NCI-H226 (cell line): Measurements from ENCODE around the gene POLR2E.

Experiments
- DNase-seq: peaks from one replicate; pipeline ENCODE4 v3.0.0-alpha.2; 2015

The POLR2E gene

GRCh38 chr19:1093330-1093729 lies 1.8 kb downstream of the POLR2E start:
- DNase-seq = no peak

DNA sequence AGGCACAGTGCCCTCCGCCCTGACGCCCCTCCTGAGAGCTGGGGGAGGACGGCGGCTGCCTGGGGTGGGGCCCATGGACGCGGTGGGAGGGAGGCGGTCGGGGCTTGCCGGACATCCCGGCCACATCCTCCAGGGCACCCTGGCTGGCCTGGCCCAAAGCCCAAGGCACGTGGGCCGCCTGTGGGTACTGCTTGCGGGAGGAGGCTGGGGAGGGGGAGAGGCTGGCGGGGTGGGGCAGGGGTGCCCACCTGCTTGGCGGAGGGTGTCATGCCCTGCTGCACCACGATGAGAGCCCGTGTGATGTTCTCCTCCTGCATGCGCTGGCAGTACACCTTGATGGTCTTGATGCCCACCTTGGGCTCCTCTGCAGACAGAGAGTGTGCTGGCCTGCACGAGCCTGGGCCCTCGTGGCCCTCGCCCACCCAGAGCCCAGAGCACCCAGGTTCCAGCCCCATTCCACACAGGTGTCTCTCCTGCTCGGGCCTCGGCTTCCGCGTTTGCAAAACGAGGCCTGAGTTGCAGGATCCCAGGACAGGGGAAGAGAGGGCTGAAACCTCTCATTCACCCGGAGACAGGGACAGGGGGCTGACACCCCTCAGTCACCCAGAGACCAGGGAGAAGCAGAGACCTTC lies 3.5 kb downstream of the POLR2E start:
- no peak for DNase-seq

GRCh38 chr19:1090731-1091543 lies 4.2 kb downstream of the POLR2E start:
- no peak for DNase-seq

DNA sequence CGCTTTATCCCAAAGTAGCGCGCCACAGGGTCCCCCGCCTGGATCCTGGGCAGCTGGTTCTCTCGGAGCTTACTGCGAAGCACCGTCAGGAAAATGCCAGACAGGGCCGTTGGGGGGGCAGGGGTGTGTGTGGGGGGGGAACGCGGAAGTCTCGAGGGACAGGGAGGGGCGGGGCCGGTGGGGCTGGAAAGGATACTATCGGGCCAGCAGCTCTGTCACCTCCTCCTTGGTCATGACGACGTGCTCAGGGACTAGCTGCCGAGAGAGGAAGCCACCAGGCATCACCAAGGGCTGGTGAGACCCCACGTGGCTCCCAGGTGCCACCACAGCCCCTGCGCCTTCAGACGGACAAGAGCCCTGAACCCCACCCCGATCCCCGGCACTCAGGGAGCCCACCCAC lies 5.3 kb downstream of the POLR2E start:
- DNase-seq = no peak

GRCh38 chr19:1089126-1089771 lies 5.9 kb downstream of the POLR2E start:
- DNase-seq = no peak

DNA sequence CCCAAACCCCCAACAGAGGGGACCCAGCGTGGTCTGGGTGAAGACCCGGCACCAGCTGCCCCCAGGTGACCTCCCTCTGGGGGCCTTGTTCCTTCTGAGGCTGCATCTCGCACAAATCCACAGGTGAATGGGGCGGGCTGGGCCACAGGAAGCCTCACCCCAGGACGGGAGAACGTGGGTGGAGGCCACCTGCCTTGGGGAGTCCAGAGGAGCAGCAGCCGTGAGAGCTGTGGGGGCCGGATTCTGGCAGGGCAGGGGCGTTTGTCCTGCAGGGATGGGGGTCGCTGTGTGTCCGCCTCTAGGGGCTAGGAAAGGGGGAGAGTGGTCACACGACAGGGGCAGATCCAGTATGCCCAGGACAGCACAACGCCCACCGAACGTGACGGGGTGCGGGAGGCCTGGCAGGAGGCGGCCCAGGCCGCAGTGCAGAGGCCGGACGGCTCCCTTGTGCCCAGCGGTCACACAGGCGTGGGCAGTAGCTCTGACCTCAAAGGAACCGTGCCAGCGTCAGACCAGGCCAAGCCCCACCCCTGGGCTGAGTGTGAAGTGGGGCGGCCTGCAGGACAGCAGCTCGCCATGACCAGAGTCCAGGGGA lies 6.7 kb downstream of the POLR2E start:
- no peak for DNase-seq

DNA sequence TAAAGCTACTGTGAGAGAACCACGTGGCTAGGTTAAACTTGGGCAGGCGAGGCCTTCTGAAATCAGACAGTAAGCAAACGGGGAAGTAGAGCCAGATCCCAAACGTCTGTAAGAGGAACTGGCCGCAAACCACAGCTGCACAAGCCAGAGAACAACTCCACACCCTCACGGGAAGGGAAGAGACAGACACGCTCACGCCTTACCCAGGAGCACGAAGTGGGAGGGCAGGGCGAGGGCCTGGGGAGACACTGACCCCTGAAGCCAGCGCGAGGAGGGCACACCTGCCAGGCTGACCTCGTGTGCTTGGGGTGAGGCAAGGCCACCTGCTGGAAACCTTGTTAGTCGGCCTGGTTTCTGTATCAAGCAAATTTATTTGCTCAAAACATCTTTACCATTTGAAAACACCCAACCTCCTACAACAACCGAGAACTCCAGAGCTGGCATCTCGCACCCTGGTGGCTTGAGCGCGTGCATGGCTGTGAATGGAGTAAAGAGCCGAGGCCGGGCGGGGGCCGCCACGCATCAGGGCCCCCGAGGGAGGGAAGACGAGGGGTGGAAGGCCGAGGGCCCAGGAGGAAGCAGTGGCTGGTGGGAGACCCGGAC lies 7.3 kb downstream of the POLR2E start:
- no peak for DNase-seq

DNA sequence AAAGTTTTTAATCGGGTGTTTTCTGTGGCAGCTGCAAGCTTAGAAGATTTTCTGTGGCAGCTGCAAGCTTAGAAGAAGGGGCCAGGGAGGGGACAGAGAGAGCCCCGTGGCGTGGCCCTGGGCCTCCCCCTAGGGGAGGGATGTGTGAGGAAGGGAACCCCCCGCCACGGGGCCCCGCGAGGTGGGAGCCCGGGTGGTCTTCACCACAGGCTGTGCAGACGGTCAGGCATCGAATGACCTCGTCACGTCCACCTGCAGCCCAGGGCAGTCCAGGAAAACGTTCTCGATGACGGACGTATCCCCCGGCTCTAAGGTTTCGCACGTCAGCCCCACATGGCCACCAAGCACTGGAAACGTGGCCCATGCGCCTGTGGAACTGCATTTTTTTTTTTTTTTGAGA lies 8.6 kb downstream of the POLR2E start:
- no peak for DNase-seq

GRCh38 chr19:1085676-1086442 lies 9.3 kb downstream of the POLR2E start:
- no peak for DNase-seq

DNA sequence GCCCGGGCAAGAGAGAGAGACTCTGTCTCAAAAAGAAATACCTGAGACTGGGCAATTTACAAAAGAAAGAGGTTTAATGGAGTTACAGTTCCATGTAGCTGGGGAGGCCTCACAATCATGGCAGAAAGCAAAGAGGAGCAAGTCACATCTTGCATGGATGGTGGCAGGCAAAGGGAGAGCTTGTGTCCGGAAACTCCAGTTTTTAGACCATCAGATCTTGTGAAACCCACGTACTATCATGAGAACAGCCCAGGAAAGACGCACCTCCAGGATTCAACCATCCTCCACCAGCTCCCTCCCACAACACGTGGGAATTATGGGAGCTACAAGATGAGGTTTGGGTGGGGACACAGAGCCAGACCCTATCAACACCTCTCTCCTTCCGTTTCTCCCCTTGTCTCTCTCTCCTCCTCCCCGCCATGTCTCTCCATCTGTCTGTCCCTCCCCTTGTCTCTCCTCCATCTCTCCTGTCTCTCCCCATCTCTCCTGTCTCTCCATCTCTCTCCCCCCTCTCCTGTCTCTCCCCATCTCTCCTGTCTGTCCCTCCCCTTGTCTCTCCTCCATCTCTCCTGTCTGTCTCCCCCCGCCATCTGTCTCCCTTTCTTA lies 10.0 kb downstream of the POLR2E start:
- DNase-seq = no peak

GRCh38 chr19:1084024-1084868 lies 10.9 kb downstream of the POLR2E start:
- no peak for DNase-seq

DNA sequence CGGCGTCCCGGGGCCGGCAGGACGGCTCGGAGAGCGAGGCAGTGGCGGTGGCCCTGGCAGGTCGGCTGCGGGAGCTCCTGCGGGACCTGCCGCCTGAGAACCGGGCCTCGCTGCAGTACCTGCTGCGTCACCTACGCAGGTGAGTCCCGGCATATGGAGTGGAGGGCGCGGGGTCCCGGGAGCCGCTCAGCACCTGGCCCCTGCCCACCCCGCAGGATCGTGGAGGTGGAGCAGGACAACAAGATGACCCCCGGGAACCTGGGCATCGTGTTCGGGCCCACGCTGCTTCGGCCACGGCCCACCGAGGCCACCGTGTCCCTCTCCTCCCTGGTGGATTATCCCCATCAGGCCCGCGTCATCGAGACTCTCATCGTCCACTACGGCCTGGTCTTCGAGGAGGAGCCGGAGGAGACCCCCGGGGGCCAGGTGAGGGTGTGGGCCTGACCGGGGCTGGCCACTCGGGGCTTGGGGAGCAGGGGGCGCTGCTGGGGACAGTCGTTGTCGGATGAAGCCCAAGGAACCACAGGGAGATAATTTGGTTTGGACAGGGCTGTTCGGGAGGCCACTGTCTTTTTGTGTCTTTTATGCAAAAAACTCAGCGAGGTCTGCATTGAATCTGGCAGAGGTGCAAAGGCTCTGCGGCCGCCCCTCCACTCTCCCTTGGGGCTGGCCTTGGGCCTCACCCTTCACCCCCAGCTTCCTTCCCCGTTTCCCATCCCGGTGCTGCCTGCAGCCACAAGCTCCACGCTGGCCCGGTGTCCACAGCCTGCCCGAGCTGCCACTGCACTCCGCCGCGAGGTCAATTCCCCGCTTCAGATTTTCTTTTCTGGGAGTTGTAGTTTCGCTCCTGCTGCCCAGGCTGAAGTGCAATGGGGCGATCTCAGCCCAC lies 12.0 kb downstream of the POLR2E start:
- DNase-seq = no peak

- DNase-seq = peak; percentile 66
Measured at GRCh38 chr19:1082165-1082927, 12.8 kb downstream of the POLR2E start.

DNA sequence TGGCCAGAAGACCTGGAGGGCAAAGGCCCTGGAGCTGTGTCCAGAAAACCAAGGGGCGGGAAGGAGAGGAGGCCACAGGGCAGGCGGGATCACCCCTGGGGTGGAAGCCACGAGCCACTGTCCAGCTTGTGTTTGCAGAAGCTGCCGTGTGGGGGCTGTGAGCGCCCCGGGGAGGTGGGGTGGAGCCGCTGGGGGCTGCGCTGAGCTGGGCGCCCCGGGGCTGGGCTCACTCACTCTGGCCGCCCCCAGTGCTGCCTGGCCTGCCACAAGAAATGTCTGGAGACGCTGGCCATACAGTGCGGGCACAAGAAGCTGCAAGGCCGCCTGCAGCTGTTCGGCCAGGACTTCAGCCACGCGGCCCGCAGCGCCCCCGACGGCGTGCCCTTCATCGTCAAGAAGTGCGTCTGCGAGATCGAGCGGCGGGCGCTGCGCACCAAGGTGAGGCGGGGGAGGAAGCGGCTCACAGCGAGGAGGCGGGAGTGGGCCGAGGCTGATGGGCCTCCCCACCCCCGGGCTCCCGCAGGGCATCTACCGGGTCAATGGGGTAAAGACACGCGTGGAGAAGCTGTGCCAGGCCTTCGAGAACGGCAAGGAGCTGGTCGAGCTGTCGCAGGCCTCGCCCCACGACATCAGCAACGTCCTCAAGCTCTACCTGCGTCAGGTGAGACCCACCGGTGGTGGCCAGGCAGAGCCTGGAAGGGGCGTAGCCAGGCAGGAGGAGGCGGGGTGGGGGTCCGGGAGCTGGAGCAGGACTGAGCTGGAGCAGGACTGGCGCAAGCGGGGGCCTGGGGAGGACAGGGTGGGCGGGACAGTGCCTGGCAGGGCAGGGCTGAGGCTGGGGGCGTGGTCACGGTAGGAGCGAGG lies 13.6 kb downstream of the POLR2E start:
- no peak for DNase-seq

DNA sequence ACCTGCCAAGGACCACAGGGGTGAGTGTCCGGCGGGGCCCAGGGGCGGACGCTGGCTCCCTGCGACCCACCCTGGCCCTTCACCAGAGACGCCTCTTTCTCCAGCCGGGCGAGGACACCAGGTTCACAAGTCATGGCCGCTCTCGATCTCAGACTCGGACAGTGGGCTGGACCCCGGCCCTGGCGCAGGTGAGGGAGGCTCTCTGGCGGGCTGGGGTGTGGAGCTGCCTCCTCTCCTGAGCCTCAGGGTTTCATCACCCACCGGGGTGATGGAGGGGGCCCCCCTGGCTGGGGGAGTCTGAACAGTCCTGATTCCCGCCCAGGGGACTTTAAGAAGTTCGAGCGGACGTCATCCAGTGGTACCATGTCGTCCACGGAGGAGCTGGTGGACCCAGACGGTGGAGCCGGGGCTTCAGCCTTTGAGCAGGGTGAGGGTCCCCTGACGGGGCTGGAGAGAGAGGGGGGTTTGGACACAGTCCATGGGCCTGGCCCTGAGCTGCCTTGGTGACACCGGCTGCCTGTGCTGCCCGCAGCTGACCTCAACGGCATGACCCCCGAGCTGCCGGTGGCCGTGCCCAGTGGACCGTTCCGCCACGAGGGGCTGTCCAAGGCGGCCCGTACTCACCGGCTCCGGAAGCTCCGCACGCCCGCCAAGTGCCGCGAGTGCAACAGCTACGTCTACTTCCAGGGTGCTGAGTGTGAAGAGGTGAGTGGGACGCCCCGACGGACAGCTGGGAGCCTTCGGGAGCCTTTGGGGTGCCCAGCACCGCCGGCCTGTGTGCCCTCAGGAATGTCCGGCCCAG lies 14.6 kb downstream of the POLR2E start:
- DNase-seq = no peak

DNA sequence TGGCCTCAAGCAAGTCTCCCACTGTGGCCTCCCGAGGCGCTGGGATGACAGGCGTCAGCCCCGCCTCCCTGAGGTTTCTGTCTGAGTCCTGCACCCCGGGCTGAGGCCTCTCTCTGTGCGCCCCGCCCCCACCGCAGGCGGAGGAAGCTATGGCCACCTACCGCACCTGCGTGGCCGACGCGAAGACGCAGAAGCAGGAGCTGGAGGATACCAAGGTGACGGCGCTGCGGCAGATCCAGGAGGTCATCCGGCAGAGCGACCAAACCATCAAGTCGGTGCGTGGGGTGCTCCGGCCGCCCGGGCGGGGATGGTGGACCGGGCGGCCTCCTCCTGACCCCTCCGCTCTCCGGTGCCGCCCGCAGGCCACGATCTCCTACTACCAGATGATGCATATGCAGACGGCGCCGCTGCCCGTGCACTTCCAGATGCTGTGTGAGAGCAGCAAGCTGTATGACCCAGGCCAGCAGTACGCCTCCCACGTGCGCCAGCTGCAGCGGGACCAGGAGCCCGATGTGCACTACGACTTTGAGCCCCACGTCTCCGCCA lies 15.5 kb downstream of the POLR2E start:
- DNase-seq = no peak

DNA sequence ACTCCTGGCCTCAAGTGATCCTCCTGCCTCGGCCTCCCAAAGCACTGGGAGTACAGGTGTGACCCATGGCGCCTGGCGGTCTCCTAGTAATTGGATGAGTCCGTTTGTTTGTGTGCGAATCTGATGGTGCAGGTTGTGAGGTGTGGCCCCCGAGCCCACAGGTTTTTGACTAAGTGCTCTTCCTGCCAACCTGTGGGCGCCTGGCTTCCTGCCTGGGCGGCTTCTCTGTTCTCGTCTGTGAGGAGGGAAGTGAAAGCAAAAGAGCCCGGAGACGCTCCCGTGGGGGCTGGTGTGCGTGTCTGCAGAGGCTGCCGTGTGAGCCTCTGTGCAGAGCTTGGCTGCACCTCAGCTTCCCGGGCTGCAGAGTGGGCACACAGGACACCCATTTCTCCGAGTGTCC lies 18.2 kb downstream of the POLR2E start:
- no peak for DNase-seq
